AG04449 (cell line): ENCODE data around the gene PLPPR2.
"Not testable (repeated sequence)": the region's sequence is repeated elsewhere in the genome, so short reads cannot be mapped to it uniquely, and the experiment has no call there.

Source experiments
- CTCF ChIA-PET: fragments of 350-600 bp; formaldehyde crosslinking; extraction: SDS; loops from one replicate; lab custom pipeline; 2021; ENCODE audit warnings: antibody characterized with exemption; lab: Yijun Ruan, JAX
- POLR2A ChIA-PET: fragments of 400-600, 350-600 bp; formaldehyde crosslinking; extraction: SDS; loops from one replicate; lab custom pipeline; 2020; ENCODE audit warnings: antibody characterized with exemption, inconsistent platforms; lab: Yijun Ruan, JAX
- DNase-seq: peaks from one replicate; pipeline ENCODE4 v3.0.0-alpha.2; 2010; ENCODE audit warnings: low read depth, low spot score
- H3K4me3 ChIP-seq: 2 replicates; pipeline ENCODE4 v1.5.1; 2011; ENCODE audit warnings: low read depth, mild to moderate bottlenecking, control low read depth, low read length
- TF ChIP-seq, protein P1 (sequence below): IDR thresholded peaks from one replicate; pipeline ENCODE4 v1.5.1; 2011; ENCODE audit warnings: mild to moderate bottlenecking, moderate library complexity, low read length, control low read depth, inconsistent platforms; ENCODE audit not compliant: insufficient read depth; ENCODE audit errors: missing control alignments

The PLPPR2 gene

DNA sequence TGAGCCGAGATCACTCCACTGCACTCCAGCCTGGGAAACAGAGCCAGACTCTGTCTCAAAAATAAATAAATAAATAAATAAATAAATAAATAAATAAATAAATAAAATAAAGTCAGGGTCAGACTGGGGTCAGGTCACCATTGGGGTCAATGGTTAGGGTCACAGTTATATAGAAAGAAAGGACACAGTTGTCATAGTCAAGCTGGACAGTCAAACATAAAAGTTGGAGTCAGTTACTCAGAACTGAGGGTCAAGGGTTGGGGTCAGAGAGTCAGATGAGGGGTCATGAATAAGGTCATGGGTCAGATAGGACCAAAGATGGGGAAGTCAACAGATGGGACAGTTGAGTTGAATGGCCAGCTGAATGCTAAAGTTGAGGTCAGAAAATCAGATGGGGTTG lies 45.6 kb downstream of the PLPPR2 start:
- TF ChIP-seq, protein P1, sequence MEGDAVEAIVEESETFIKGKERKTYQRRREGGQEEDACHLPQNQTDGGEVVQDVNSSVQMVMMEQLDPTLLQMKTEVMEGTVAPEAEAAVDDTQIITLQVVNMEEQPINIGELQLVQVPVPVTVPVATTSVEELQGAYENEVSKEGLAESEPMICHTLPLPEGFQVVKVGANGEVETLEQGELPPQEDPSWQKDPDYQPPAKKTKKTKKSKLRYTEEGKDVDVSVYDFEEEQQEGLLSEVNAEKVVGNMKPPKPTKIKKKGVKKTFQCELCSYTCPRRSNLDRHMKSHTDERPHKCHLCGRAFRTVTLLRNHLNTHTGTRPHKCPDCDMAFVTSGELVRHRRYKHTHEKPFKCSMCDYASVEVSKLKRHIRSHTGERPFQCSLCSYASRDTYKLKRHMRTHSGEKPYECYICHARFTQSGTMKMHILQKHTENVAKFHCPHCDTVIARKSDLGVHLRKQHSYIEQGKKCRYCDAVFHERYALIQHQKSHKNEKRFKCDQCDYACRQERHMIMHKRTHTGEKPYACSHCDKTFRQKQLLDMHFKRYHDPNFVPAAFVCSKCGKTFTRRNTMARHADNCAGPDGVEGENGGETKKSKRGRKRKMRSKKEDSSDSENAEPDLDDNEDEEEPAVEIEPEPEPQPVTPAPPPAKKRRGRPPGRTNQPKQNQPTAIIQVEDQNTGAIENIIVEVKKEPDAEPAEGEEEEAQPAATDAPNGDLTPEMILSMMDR: no peak
- CTCF ChIA-PET: interaction anchor here (1.8 to 2.0 kb wide), 3 partner anchors 18 to 82 kb away, joined by 4 to 8 read pairs (median 8); no protein-coding TSS in a partner anchor
- no peak for DNase-seq
- no peak overlapping the region for H3K4me3 ChIP-seq
- POLR2A ChIA-PET: no interaction called here

DNA sequence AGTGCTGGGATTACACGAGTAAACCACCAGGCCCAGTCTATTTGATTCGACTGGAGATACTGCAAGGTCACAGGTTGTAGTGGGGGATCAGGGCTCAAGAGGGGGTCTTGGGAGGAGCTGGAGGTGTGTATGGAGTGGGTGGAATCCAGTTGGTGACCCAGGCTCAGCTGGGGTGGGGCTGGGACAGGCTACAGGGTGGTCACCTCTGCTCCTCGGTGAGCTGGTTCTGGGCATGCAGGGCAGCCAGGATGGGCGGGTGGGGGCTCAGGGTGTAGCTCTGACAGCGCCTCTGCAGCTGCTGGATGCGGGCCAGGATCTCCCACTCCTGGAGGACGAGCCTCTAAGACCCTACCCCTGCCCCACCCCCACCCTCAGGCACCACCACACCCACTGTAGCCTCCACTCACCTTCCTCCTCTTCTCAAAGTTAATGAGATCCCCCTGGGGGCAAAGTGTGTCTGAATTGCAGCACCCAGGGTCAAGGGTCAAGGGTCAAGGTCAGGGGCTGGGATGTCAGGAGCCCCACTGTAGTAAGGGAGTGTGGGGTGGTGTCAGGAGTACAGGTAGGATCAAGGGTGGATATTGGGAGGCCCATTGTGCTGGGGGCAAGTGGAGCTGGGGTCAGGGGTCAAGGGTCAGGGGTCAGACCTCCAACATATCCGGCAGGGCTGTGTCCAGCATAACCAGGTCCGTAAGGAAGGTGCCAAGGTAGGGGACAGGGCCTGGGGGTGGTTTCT lies 46.7 kb downstream of the PLPPR2 start:
- ChIA-PET POLR2A (no interaction called here), CTCF (interaction anchor here (0.9 to 2.9 kb wide), 6 partner anchors 12 to 81 kb away, joined by 3 to 8 read pairs (median 4); partner anchors contain the start of genes ODAD3 and RGL3)
- no peak overlapping the region for H3K4me3 ChIP-seq
- TF ChIP-seq, protein P1: no peak
- DNase-seq: no peak

DNA sequence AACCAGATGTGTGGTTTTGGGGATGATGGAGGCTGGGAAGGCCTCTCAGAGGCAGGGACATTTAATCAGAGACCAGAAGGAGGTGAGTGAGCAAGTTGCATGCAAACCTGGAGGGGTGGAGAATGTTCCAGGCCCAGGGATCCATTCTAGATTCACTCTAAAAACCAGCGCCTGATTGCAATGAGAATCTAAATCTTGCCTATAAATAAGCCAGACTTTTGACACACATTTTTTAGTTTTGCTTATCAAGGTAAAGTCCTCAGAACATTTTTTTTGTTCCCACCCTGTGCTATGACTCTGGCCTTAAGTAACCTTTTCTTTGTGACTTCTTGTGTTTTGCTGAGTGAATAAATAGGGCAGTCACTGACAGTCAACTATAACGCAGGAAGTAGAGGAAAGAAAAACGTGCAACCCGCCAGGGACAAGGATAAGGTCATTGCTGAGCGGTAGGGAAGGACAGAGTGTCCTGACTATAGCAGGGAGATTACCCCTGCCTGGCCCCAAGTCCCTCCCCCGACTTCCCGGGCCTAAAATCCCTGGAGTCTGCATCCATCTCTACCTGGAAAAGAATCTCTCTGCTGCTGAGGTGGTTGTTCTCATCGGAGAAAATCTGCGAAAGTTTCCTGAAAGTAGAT lies 49.5 kb downstream of the PLPPR2 start:
- no peak for DNase-seq
- ChIA-PET CTCF (interaction anchor here (2.9 to 5.3 kb wide), 3 partner anchors 15 to 109 kb away, joined by 8 to 42 read pairs (median 18); partner anchors contain the start of genes RGL3 and TSPAN16), POLR2A (no interaction called here)
- TF ChIP-seq, protein P1: no peak
- no peak overlapping the region for H3K4me3 ChIP-seq

DNA sequence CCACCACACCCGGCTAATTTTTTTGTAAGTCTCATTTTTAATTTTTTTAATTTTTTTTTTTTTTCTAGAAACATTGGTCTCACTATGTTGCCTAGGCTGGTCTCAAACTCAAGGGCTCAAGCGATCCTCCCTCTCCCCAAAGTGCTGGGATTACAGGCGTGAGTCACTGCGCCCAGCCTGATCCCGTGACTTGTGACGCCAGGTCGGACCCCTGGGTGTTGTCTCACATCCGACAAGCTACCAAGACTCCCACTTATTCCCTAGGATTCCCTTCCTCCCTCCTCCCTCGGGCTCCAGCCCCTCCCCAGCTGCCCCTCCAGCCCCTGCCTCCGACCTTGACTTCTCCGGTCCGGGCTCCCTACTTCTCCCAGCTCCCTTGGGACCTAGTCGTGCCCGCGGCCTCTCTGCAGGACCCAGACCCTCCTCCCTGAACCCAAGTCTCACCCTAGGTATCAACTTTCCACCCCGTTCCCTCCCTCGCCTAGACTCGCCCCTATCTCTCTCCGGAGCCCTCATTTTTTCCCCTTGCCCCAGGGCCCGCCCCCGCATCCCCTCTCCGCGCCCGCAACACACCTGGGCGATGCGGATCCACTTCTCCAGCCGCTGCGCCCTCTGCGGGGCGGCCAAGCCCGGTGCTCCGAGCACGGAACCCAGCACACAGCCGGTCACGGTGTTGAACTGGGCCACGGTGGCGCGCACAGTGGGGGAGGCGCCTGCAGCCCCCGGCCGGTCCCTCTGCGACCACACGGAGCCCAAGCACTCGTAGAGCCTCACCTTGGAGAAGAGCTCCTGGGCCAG lies 50.8 kb downstream of the PLPPR2 start:
- CTCF ChIA-PET: interaction anchor here (0.7 to 5.3 kb wide), 11 partner anchors 14 to 131 kb away, joined by 3 to 42 read pairs (median 3); partner anchors contain the start of genes SWSAP1 and TSPAN16

DNA sequence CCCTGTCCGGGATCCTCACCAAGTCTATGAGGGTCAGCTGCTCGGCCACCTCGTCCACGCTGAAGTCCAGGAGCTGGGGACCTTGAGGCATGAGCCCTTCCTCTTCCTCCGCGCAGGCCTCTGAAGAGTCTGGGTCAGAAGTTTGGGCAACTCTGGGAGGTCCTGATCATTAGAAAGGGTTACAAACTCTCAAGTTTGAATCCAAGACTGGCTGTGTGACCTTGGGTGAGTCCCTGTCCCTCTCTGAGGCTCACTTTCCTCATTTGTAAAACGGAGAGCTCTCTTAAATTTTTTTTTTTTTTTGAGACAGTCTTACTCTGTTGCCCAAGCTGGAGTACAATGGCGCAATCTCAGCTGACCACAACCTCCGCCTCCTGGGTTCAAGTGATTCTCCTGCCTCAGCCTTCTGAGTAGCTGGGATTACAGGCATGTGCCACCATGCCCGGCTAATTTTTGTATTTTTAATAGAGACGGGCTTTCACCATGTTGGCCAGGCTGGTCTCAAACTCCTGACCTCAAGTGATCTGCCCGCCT lies 51.5 kb downstream of the PLPPR2 start:
- POLR2A ChIA-PET: interaction anchor here (0.8 kb wide), 1 partner anchor 32 kb away, joined by 3 read pairs; the partner anchor contains the start of gene SWSAP1
- H3K4me3 ChIP-seq, DNase-seq: not testable (repeated sequence)
- CTCF ChIA-PET: interaction anchor here (0.9 to 5.3 kb wide), 10 partner anchors 9 to 132 kb away, joined by 3 to 42 read pairs (median 4); partner anchors contain the start of gene TSPAN16

More for the DNA sequence above, 50.8 kb downstream of the PLPPR2 start:
- TF ChIP-seq, protein P1: peak; percentile 58
- POLR2A ChIA-PET: no interaction called here
- no peak for DNase-seq
- H3K4me3 ChIP-seq: no peak overlapping the region

DNA sequence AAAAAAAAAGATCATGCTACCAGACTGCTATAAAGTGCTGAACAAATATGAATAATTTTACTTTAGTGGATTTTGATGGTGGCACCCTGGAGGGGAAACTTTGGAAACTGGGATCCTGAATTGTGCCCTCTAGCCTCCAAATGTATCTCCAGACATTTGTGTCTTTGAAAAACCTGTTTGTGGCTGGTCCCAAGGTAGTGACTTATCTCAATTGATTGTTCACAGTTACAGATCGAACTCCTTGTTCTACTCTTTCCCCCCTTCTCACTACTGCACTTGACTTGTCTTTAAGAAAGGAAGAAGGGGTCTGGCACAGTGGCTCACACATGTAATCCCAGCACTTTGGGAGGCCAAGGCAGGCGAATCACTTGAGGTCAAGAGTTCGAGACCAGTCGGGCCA lies 53.4 kb downstream of the PLPPR2 start:
- TF ChIP-seq, protein P1: no peak
- POLR2A ChIA-PET: no interaction called here

More for the DNA sequence above, 53.4 kb downstream of the PLPPR2 start:
- CTCF ChIA-PET: interaction anchor here (1.3 kb wide), 1 partner anchor 26 kb away, joined by 3 read pairs; the partner anchor contains the start of gene ODAD3
- no peak overlapping the region for H3K4me3 ChIP-seq
- no peak for DNase-seq
